ENCODE measurements around the gene CLCNKA. TPM values are rescaled to one million over a fixed set of nuclear protein-coding genes. Genes with fewer than 3 reads are reported as not detected.

The CLCNKA gene
- total RNA-seq, 1 experiment from 2014 or later, result not detected

DNA sequence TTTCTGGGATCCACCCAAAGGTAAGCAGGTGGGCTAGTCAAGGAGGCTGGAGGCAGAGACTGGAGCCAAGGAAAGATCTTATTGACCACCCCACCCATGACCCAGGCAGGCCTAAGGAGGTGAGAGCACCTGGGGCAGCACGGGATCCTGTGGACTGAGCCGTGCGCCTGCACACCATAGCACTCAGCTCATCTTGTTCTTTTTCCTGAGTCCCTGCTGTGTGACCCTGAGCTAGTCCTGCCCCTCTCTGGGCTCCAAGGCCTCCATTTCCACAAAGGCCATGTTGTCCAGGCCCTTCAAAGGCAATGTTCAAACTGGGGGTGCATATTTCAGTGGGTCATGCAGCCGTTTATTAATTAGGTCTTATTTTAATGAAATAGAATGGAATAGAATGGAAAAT, 44.4 kb downstream of the CLCNKA start:
- Histone ChIP-seq H3K36me3 (ENCODE audit: control insufficient read depth, insufficient read depth, low read length) (no peaks in the 10 kb centered on the region), H3K27me3 (replicated peaks; ENCODE audit: control insufficient read depth, insufficient read depth, low read length) (no peaks in the 10 kb centered on the region), H3K9me3 (no peaks in the 10 kb centered on the region), H3K4me1 (peaks cover 11% of the 10 kb centered on the region), H3K4me3 (ENCODE audit: low read depth, low read length) (no peak overlapping the region)
- Mint-ChIP-seq H3K4me1 (ENCODE audit: low read depth, unreplicated experiment) (no peaks in the 10 kb centered on the region), H3K27me3 (ENCODE audit: insufficient read depth, unreplicated experiment) (no peaks in the 10 kb centered on the region), H3K27ac (ENCODE audit: unreplicated experiment) (no peak overlapping the region), H3K36me3 (ENCODE audit: insufficient read depth, unreplicated experiment) (no peaks in the 10 kb centered on the region), H3K4me3 (ENCODE audit: unreplicated experiment) (no peak overlapping the region), H3K9me3 (ENCODE audit: unreplicated experiment) (no peaks in the 10 kb centered on the region)
- ChIA-PET CTCF (no interaction called here), POLR2A (no interaction called here)
- DNase-seq, result no peak
- BruUV-seq (replicated peaks), result no TSS peak
- intact Hi-C loops (cut with micrococcal nuclease; ENCODE audit: unreplicated experiment), result no loop called here
- TF ChIP-seq, protein P1, sequence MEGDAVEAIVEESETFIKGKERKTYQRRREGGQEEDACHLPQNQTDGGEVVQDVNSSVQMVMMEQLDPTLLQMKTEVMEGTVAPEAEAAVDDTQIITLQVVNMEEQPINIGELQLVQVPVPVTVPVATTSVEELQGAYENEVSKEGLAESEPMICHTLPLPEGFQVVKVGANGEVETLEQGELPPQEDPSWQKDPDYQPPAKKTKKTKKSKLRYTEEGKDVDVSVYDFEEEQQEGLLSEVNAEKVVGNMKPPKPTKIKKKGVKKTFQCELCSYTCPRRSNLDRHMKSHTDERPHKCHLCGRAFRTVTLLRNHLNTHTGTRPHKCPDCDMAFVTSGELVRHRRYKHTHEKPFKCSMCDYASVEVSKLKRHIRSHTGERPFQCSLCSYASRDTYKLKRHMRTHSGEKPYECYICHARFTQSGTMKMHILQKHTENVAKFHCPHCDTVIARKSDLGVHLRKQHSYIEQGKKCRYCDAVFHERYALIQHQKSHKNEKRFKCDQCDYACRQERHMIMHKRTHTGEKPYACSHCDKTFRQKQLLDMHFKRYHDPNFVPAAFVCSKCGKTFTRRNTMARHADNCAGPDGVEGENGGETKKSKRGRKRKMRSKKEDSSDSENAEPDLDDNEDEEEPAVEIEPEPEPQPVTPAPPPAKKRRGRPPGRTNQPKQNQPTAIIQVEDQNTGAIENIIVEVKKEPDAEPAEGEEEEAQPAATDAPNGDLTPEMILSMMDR (IDR thresholded peaks at IDR 0.05; ENCODE audit: insufficient read depth in 1 of 2, low read depth in 1 of 2, low read length in 1 of 2, severe bottlenecking in 1 of 2, unreplicated experiment in 1 of 2), result no peak

DNA sequence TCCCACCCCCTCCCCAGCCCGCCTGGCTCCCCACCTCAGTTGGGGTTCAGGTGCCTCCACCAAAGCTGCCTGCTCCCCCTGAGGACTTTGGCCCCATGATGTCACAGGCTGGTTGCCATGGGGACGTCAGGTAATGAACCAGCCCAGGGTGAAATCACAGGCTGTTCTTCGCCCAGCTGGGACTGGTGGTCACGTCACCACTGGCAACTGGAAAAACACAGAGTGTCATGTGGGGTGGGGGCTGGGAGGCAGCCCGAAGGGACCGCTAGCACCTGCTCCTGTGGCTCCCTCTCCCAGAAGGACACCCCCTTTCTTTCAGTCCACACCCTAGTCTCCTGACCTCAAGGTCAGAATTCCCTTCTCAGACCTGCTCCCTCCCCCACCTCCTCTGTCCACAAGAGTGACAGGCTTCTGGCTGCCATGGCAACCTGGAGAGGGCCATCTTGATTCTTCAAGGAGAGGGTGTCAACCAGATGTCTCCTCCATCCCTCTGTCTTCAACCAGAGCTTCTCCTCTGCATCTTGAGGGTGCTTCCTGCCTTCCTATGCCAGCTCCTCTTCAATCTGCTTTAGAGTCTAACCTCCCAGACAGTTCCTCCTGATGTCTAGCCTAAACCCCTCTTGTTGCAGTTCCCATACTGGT, 45.4 kb downstream of the CLCNKA start:
- BruUV-seq (replicated peaks), result no TSS peak
- TF ChIP-seq, protein P1 (IDR thresholded peaks at IDR 0.05; ENCODE audit: insufficient read depth in 1 of 2, low read depth in 1 of 2, low read length in 1 of 2, severe bottlenecking in 1 of 2, unreplicated experiment in 1 of 2), result no peak
- Mint-ChIP-seq H3K9me3 (ENCODE audit: unreplicated experiment) (no peaks in the 10 kb centered on the region), H3K36me3 (ENCODE audit: insufficient read depth, unreplicated experiment) (no peaks in the 10 kb centered on the region), H3K27me3 (ENCODE audit: insufficient read depth, unreplicated experiment) (no peaks in the 10 kb centered on the region), H3K4me3 (ENCODE audit: unreplicated experiment) (no peak overlapping the region), H3K4me1 (ENCODE audit: low read depth, unreplicated experiment) (no peaks in the 10 kb centered on the region), H3K27ac (ENCODE audit: unreplicated experiment) (peak overlapping the region; percentile 55)
- intact Hi-C loops (cut with micrococcal nuclease; ENCODE audit: unreplicated experiment), result no loop called here
- Histone ChIP-seq H3K9me3 (no peaks in the 10 kb centered on the region), H3K36me3 (ENCODE audit: control insufficient read depth, insufficient read depth, low read length) (no peaks in the 10 kb centered on the region), H3K4me1 (peaks cover 11% of the 10 kb centered on the region), H3K27me3 (replicated peaks; ENCODE audit: control insufficient read depth, insufficient read depth, low read length) (no peaks in the 10 kb centered on the region), H3K4me3 (ENCODE audit: low read depth, low read length) (no peak overlapping the region)
- ChIA-PET POLR2A (no interaction called here), CTCF (interaction anchor here (1.2 kb wide), 1 partner anchor 12 kb away, joined by 6 read pairs; no protein-coding TSS in a partner anchor)
- DNase-seq, result peak; percentile 64 to 66

DNA sequence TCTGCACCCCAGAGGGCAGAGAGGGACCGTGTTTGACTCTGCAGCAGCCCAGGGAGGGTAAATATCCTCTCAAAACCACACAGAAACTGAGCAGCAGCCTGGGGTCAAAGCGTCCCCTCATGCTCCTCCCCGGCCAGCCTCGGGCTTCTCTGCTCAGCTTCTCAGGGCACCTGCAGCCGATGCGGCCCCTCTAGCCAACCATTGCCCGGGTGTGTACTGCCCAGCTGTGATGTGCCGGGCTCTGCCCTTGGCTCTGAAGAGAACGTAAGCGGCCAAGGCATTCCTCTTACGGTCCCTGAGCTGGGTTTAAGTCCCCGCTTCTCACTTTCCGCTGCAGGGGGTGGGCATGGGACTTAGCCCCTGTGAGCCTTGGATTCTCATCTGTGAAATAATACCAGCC, 46.1 kb downstream of the CLCNKA start:
- Mint-ChIP-seq H3K4me3 (ENCODE audit: unreplicated experiment) (no peak overlapping the region), H3K4me1 (ENCODE audit: low read depth, unreplicated experiment) (no peaks in the 10 kb centered on the region), H3K27me3 (ENCODE audit: insufficient read depth, unreplicated experiment) (no peaks in the 10 kb centered on the region), H3K36me3 (ENCODE audit: insufficient read depth, unreplicated experiment) (no peaks in the 10 kb centered on the region), H3K9me3 (ENCODE audit: unreplicated experiment) (no peaks in the 10 kb centered on the region), H3K27ac (ENCODE audit: unreplicated experiment) (no peak overlapping the region)
- no TSS peak for BruUV-seq (replicated peaks)
- H3K27me3 ChIP-seq (replicated peaks; ENCODE audit: control insufficient read depth, insufficient read depth, low read length), result no peaks in the 10 kb centered on the region
- H3K36me3 ChIP-seq (ENCODE audit: control insufficient read depth, insufficient read depth, low read length), result no peaks in the 10 kb centered on the region
- H3K4me3 ChIP-seq (ENCODE audit: low read depth, low read length), result no peak overlapping the region
- no peaks in the 10 kb centered on the region for H3K9me3 ChIP-seq
- intact Hi-C loops (cut with micrococcal nuclease; ENCODE audit: unreplicated experiment), result no loop called here
- TF ChIP-seq, protein P1 (IDR thresholded peaks at IDR 0.05; ENCODE audit: insufficient read depth in 1 of 2, low read depth in 1 of 2, low read length in 1 of 2, severe bottlenecking in 1 of 2, unreplicated experiment in 1 of 2), result no peak
- no peak for DNase-seq
- ChIA-PET POLR2A (no interaction called here), CTCF (interaction anchor here (1.2 kb wide), 1 partner anchor 11 kb away, joined by 6 read pairs; no protein-coding TSS in a partner anchor)
- H3K4me1 ChIP-seq, result peaks cover 11% of the 10 kb centered on the region

All from Caco-2 (cell line).